GM23338 (cell line): Measurements from ENCODE around the gene OMA1. TPM values are rescaled to one million over a fixed set of nuclear protein-coding genes. Genes with fewer than 3 reads are reported as not detected.

Experiments used
- ATAC-seq: fragments of 200-7000 bp; cut with Tn5 transposase; 3 replicates; pipeline ENCODE4 v1.9.1; 2020
- DNase-seq: peaks from one replicate; pipeline ENCODE4 v3.0.0-alpha.2; 2015; ENCODE audit warnings: low spot score
- H2AFZ ChIP-seq: fragments of 200-600 bp; sonication (generic); 2 replicates; pipeline ENCODE4 v1.8.0; 2016; ENCODE audit warnings: antibody characterized with exemption, mild to moderate bottlenecking, moderate library complexity
- H3F3A ChIP-seq: fragments of 200-600 bp; sonication (generic); replicated peaks from 2 replicates; pipeline ENCODE4 v1.8.0; 2017; ENCODE audit warnings: antibody characterized with exemption, mixed run types, low read depth
- H3K27ac ChIP-seq: fragments of 200-600 bp; sonication (generic); 2 replicates; pipeline ENCODE4 v1.6.1; 2016; ENCODE audit warnings: low read depth
- H3K27me3 ChIP-seq: fragments of 200-600 bp; sonication (generic); 2 replicates; pipeline ENCODE4 v1.8.0; 2016; ENCODE audit warnings: mild to moderate bottlenecking, mixed run types, moderate library complexity; ENCODE audit not compliant: insufficient read depth
- H3K36me3 ChIP-seq: fragments of 200-600 bp; sonication (generic); 2 replicates; pipeline ENCODE4 v1.8.0; 2016; ENCODE audit warnings: mild to moderate bottlenecking; ENCODE audit not compliant: insufficient read depth
- H3K4me1 ChIP-seq: fragments of 200-600 bp; sonication (generic); 2 replicates; pipeline ENCODE4 v1.8.0; 2016; ENCODE audit warnings: mild to moderate bottlenecking, moderate library complexity; ENCODE audit not compliant: insufficient read depth
- H3K4me2 ChIP-seq: fragments of 200-600 bp; sonication (generic); 2 replicates; pipeline ENCODE4 v1.7.1; 2017; ENCODE audit warnings: mixed run types
- H3K4me3 ChIP-seq: fragments of 200-600 bp; sonication (generic); 2 replicates; pipeline ENCODE4 v1.6.1; 2016; ENCODE audit warnings: mixed run types
- H3K79me2 ChIP-seq: fragments of 200-600 bp; sonication (generic); replicated peaks from 2 replicates; pipeline ENCODE4 v1.8.0; 2017; ENCODE audit warnings: mild to moderate bottlenecking; ENCODE audit not compliant: insufficient read depth
- H3K9me2 ChIP-seq: fragments of 200-600 bp; sonication (generic); 2 replicates; pipeline ENCODE4 v1.8.0; 2017; ENCODE audit not compliant: insufficient read depth
- H4K20me1 ChIP-seq: fragments of 200-600 bp; sonication (generic); replicated peaks from 2 replicates; pipeline ENCODE4 v1.8.0; 2017; ENCODE audit warnings: mild to moderate bottlenecking; ENCODE audit not compliant: insufficient read depth
- H3K27ac Mint-ChIP-seq: 2 replicates; pipeline ENCODE4 v1.8.0; 2020; ENCODE audit warnings: inconsistent platforms, mild to moderate bottlenecking, moderate library complexity, mixed read lengths
- H3K27me3 Mint-ChIP-seq: 3 replicates; pipeline ENCODE4 v1.8.0; 2022; ENCODE audit warnings: low read depth, mild to moderate bottlenecking, moderate library complexity, mixed read lengths, inconsistent platforms; ENCODE audit not compliant: insufficient read depth, poor library complexity
- H3K36me3 Mint-ChIP-seq: 3 replicates; pipeline ENCODE4 v1.8.0; 2021; ENCODE audit warnings: low read depth, mild to moderate bottlenecking, inconsistent platforms, moderate library complexity, mixed read lengths
- H3K4me1 Mint-ChIP-seq: 3 replicates; pipeline ENCODE4 v1.8.0; 2020; ENCODE audit warnings: mild to moderate bottlenecking, inconsistent platforms, mixed read lengths
- H3K4me3 Mint-ChIP-seq: 3 replicates; pipeline ENCODE4 v1.8.0; 2021; ENCODE audit warnings: moderate library complexity, mild to moderate bottlenecking, inconsistent platforms, mixed read lengths
- H3K9me3 Mint-ChIP-seq: 3 replicates; pipeline ENCODE4 v1.8.0; 2020; ENCODE audit warnings: moderate library complexity, mild to moderate bottlenecking, inconsistent platforms, mixed read lengths
- CREB1 ChIP-seq: fragments of 250-450 bp; sonication (Bioruptor Pico); IDR thresholded peaks from 2 replicates; pipeline ENCODE4 v1.5.0; 2020; ENCODE audit warnings: low read depth, mild to moderate bottlenecking, moderate library complexity
- EZH2 ChIP-seq: fragments of 200-600 bp; sonication (generic); IDR thresholded peaks from one replicate; pipeline ENCODE4 v1.8.0; 2017; ENCODE audit warnings: antibody characterized with exemption, mild to moderate bottlenecking, low read depth; ENCODE audit not compliant: unreplicated experiment
- EZH2phosphoT487 ChIP-seq: fragments of 200-600 bp; sonication (generic); IDR thresholded peaks from one replicate; pipeline ENCODE4 v1.8.1; 2018; ENCODE audit warnings: antibody characterized with exemption; ENCODE audit not compliant: unreplicated experiment
- JUNB ChIP-seq: IDR thresholded peaks from one replicate; pipeline ENCODE4 v1.6.1; 2016; ENCODE audit warnings: antibody characterized with exemption; ENCODE audit not compliant: unreplicated experiment
- NANOG ChIP-seq: IDR thresholded peaks from 2 replicates; pipeline ENCODE4 v1.6.1; 2016; ENCODE audit warnings: antibody characterized with exemption, borderline replicate concordance
- POLR2AphosphoS5 ChIP-seq: IDR thresholded peaks from 2 replicates; pipeline ENCODE4 v1.6.1; 2016; ENCODE audit warnings: antibody characterized with exemption, low read depth
- STAT1 ChIP-seq: IDR thresholded peaks from one replicate; pipeline ENCODE4 v1.6.1; 2016; ENCODE audit warnings: antibody characterized with exemption; ENCODE audit not compliant: unreplicated experiment
- ZNF114 ChIP-seq: fragments of 250-450 bp; sonication (Bioruptor Pico); IDR thresholded peaks from 2 replicates; pipeline ENCODE4 v1.5.0; 2020; ENCODE audit warnings: mild to moderate bottlenecking, moderate library complexity
- ZNF331 ChIP-seq: fragments of 250-450 bp; sonication (Bioruptor Pico); IDR thresholded peaks from 2 replicates; pipeline ENCODE4 v1.5.0; 2020; ENCODE audit warnings: low read depth, mild to moderate bottlenecking, moderate library complexity
- polyA plus RNA-seq: library from polyadenylated mRNA; unstranded; fragments of >200 nt; fragmentation: Nextera tagmentation; extraction: Ambion mirVana; gene quantifications from 2 replicates; pipeline ENCODE4 v1.2.1, GENCODE V29; 2016
- total RNA-seq: library from RNA; depleted of rRNA; stranded (reverse); fragments of >200 nt; shearing (Covaris generic); gene quantifications from 2 replicates; pipeline ENCODE4 v1.2.3, GENCODE V29; 2014
- TF ChIP-seq, protein P1 (sequence below): IDR thresholded peaks from one replicate; pipeline ENCODE4 v1.6.1; 2018; ENCODE audit warnings: antibody characterized with exemption; ENCODE audit not compliant: unreplicated experiment
- TF ChIP-seq, protein P2 (sequence below), 2 experiments: fragments of 200-600 bp in 1 of 2; sonication (generic) in 1 of 2; conservative IDR thresholded peaks; 2 replicates each; pipeline versions ENCODE4 v1.5.1 to v1.6.1; 2016 to 2017; ENCODE audit warnings: antibody characterized with exemption in 2 of 2, low read depth in 2 of 2, mild to moderate bottlenecking in 2 of 2, moderate library complexity in 1 of 2
- TF ChIP-seq, protein P3 (sequence below): fragments of 250-450 bp; sonication (Bioruptor Pico); IDR thresholded peaks from 2 replicates; pipeline ENCODE4 v1.5.0; 2020; ENCODE audit warnings: mild to moderate bottlenecking, moderate library complexity
- TF ChIP-seq, protein P4 (sequence below): IDR thresholded peaks from 2 replicates; pipeline ENCODE4 v1.6.1; 2016; ENCODE audit warnings: antibody characterized with exemption

The OMA1 gene
- total and polyA plus RNA-seq, 2 experiments from 2014 or later = 21.3 to 33.1 TPM

DNA sequence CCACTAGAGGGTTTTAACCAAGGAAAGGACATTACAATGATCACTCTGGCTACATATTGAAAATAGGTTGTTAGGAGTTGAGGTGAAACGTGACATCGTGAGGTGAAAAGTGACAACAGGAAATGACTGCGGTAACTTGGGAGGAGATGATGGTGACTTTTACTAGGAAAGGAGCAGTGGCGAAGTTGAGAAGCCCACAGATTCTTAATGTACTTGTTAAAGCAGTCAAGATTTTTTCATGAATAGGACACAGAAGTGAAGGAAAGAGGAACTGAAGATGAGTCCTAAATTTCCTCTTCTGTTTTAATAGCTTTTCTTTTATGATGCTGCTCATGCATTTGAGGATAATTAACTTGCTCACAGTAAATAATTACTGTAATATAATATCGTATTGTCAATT is 59.5 kb downstream of the OMA1 start:
- H3K4me1 ChIP-seq = no peaks in the 10 kb centered on the region
- Mint-ChIP-seq H3K4me3 (no peak overlapping the region), H3K36me3 (peaks cover 34% of the 10 kb centered on the region), H3K27me3 (no peaks in the 10 kb centered on the region), H3K9me3 (peaks cover 35% of the 10 kb centered on the region), H3K4me1 (no peaks in the 10 kb centered on the region), H3K27ac (no peak overlapping the region)
- no peak for ATAC-seq
- H3K4me2 ChIP-seq = no peak overlapping the region
- peaks cover 8% of the 10 kb centered on the region; the same call in 1 of the 2 replicates for H3K36me3 ChIP-seq
- no peaks in the 10 kb centered on the region for H3K27me3 ChIP-seq
- H4K20me1 ChIP-seq = no peaks in the 10 kb centered on the region
- H3K79me2 ChIP-seq = no peaks in the 10 kb centered on the region
- no peak overlapping the region for H2AFZ ChIP-seq
- no peak for DNase-seq
- H3K4me3 ChIP-seq = no peak overlapping the region
- H3F3A ChIP-seq = no peaks in the 10 kb centered on the region
- TF ChIP-seq ZNF331 (CRISPR knock-in tag) (no peak), JUNB (no peak), EZH2 (no peak), ZNF114 (no peak), CREB1 (CRISPR knock-in tag) (no peak), STAT1 (no peak), POLR2AphosphoS5 (no peak), NANOG (no peak), EZH2phosphoT487 (no peak)
- TF ChIP-seq, protein P1, sequence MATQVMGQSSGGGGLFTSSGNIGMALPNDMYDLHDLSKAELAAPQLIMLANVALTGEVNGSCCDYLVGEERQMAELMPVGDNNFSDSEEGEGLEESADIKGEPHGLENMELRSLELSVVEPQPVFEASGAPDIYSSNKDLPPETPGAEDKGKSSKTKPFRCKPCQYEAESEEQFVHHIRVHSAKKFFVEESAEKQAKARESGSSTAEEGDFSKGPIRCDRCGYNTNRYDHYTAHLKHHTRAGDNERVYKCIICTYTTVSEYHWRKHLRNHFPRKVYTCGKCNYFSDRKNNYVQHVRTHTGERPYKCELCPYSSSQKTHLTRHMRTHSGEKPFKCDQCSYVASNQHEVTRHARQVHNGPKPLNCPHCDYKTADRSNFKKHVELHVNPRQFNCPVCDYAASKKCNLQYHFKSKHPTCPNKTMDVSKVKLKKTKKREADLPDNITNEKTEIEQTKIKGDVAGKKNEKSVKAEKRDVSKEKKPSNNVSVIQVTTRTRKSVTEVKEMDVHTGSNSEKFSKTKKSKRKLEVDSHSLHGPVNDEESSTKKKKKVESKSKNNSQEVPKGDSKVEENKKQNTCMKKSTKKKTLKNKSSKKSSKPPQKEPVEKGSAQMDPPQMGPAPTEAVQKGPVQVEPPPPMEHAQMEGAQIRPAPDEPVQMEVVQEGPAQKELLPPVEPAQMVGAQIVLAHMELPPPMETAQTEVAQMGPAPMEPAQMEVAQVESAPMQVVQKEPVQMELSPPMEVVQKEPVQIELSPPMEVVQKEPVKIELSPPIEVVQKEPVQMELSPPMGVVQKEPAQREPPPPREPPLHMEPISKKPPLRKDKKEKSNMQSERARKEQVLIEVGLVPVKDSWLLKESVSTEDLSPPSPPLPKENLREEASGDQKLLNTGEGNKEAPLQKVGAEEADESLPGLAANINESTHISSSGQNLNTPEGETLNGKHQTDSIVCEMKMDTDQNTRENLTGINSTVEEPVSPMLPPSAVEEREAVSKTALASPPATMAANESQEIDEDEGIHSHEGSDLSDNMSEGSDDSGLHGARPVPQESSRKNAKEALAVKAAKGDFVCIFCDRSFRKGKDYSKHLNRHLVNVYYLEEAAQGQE = no peak
- TF ChIP-seq, protein P2, sequence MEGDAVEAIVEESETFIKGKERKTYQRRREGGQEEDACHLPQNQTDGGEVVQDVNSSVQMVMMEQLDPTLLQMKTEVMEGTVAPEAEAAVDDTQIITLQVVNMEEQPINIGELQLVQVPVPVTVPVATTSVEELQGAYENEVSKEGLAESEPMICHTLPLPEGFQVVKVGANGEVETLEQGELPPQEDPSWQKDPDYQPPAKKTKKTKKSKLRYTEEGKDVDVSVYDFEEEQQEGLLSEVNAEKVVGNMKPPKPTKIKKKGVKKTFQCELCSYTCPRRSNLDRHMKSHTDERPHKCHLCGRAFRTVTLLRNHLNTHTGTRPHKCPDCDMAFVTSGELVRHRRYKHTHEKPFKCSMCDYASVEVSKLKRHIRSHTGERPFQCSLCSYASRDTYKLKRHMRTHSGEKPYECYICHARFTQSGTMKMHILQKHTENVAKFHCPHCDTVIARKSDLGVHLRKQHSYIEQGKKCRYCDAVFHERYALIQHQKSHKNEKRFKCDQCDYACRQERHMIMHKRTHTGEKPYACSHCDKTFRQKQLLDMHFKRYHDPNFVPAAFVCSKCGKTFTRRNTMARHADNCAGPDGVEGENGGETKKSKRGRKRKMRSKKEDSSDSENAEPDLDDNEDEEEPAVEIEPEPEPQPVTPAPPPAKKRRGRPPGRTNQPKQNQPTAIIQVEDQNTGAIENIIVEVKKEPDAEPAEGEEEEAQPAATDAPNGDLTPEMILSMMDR (conservative IDR thresholded peaks at IDR 0.05; ENCODE audit: low read depth in 2 of 2) = no peak
- TF ChIP-seq, protein P3, sequence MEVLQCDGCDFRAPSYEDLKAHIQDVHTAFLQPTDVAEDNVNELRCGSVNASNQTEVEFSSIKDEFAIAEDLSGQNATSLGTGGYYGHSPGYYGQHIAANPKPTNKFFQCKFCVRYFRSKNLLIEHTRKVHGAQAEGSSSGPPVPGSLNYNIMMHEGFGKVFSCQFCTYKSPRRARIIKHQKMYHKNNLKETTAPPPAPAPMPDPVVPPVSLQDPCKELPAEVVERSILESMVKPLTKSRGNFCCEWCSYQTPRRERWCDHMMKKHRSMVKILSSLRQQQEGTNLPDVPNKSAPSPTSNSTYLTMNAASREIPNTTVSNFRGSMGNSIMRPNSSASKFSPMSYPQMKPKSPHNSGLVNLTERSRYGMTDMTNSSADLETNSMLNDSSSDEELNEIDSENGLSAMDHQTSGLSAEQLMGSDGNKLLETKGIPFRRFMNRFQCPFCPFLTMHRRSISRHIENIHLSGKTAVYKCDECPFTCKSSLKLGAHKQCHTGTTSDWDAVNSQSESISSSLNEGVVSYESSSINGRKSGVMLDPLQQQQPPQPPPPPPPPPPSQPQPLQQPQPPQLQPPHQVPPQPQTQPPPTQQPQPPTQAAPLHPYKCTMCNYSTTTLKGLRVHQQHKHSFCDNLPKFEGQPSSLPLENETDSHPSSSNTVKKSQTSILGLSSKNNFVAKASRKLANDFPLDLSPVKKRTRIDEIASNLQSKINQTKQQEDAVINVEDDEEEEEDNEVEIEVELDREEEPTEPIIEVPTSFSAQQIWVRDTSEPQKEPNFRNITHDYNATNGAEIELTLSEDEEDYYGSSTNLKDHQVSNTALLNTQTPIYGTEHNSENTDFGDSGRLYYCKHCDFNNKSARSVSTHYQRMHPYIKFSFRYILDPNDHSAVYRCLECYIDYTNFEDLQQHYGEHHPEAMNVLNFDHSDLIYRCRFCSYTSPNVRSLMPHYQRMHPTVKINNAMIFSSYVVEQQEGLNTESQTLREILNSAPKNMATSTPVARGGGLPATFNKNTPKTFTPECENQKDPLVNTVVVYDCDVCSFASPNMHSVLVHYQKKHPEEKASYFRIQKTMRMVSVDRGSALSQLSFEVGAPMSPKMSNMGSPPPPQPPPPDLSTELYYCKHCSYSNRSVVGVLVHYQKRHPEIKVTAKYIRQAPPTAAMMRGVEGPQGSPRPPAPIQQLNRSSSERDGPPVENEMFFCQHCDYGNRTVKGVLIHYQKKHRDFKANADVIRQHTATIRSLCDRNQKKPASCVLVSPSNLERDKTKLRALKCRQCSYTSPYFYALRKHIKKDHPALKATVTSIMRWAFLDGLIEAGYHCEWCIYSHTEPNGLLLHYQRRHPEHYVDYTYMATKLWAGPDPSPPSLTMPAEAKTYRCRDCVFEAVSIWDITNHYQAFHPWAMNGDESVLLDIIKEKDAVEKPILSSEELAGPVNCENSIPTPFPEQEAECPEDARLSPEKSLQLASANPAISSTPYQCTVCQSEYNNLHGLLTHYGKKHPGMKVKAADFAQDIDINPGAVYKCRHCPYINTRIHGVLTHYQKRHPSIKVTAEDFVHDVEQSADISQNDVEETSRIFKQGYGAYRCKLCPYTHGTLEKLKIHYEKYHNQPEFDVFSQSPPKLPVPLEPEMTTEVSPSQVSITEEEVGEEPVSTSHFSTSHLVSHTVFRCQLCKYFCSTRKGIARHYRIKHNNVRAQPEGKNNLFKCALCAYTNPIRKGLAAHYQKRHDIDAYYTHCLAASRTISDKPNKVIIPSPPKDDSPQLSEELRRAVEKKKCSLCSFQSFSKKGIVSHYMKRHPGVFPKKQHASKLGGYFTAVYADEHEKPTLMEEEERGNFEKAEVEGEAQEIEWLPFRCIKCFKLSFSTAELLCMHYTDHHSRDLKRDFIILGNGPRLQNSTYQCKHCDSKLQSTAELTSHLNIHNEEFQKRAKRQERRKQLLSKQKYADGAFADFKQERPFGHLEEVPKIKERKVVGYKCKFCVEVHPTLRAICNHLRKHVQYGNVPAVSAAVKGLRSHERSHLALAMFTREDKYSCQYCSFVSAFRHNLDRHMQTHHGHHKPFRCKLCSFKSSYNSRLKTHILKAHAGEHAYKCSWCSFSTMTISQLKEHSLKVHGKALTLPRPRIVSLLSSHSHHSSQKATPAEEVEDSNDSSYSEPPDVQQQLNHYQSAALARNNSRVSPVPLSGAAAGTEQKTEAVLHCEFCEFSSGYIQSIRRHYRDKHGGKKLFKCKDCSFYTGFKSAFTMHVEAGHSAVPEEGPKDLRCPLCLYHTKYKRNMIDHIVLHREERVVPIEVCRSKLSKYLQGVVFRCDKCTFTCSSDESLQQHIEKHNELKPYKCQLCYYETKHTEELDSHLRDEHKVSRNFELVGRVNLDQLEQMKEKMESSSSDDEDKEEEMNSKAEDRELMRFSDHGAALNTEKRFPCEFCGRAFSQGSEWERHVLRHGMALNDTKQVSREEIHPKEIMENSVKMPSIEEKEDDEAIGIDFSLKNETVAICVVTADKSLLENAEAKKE (CRISPR knock-in tag) = no peak
- TF ChIP-seq, protein P4, sequence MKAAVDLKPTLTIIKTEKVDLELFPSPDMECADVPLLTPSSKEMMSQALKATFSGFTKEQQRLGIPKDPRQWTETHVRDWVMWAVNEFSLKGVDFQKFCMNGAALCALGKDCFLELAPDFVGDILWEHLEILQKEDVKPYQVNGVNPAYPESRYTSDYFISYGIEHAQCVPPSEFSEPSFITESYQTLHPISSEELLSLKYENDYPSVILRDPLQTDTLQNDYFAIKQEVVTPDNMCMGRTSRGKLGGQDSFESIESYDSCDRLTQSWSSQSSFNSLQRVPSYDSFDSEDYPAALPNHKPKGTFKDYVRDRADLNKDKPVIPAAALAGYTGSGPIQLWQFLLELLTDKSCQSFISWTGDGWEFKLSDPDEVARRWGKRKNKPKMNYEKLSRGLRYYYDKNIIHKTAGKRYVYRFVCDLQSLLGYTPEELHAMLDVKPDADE = no peak
- H3K9me2 ChIP-seq = no peaks in the 10 kb centered on the region
- H3K27ac ChIP-seq = no peak overlapping the region
